ENCODE results near the gene SYT13.

GRCh38 chr11:45294499-45294898 is 8.4 kb upstream of the SYT13 start:
- TF ChIP-seq ZNF274 (IDR thresholded peaks at IDR 0.05; ENCODE audit: low read depth, low read length) = no peak
- TF ChIP-seq YY1 (IDR thresholded peaks at IDR 0.05; ENCODE audit: insufficient read depth, insufficient read length) = no peak
- TF ChIP-seq SUZ12 (IDR thresholded peaks at IDR 0.05; ENCODE audit: extremely low read depth, insufficient read depth, insufficient read length) = no peak
